ENCODE measurements around the gene DCAF6.

DCAF6 gene

GRCh38 chr1:168085401-168085872 is 149.0 kb downstream of the DCAF6 start:
- Histone ChIP-seq H3K9me3 (no peaks in the 10 kb centered on the region), H3K4me3 (ENCODE audit: low read depth in 1 of 2, low read length in 1 of 2) (no peak overlapping the region), H3K4me1 (ENCODE audit: control insufficient read depth in 1 of 2, insufficient read depth in 1 of 2, low read depth in 1 of 2, low read length in 1 of 2) (peaks cover 3 to 6% of the 10 kb centered on the region in 2 experiments), H3K27me3 (no peaks in the 10 kb centered on the region), H3K36me3 (no peaks in the 10 kb centered on the region), H3K27ac (no peak overlapping the region)
- TF ChIP-seq CTCF (IDR thresholded peaks at IDR 0.05): no peak

- H3K4me3 ChIP-seq (ENCODE audit: low read depth in 1 of 2, low read length in 1 of 2): no peak overlapping the region
- no peaks in the 10 kb centered on the region for H3K27me3 ChIP-seq
- peaks cover 3 to 6% of the 10 kb centered on the region in 2 experiments for H3K4me1 ChIP-seq (ENCODE audit: control insufficient read depth in 1 of 2, insufficient read depth in 1 of 2, low read depth in 1 of 2, low read length in 1 of 2)
- H3K9me3 ChIP-seq: no peaks in the 10 kb centered on the region
- no peak for TF ChIP-seq CTCF (IDR thresholded peaks at IDR 0.05)
- H3K36me3 ChIP-seq: no peaks in the 10 kb centered on the region
- H3K27ac ChIP-seq: no peak overlapping the region
Observed at GRCh38 chr1:168086438-168086837, 150.0 kb downstream of the DCAF6 start.

GRCh38 chr1:168087696-168088095 is 151.2 kb downstream of the DCAF6 start:
- Histone ChIP-seq H3K9me3 (no peaks in the 10 kb centered on the region), H3K4me1 (ENCODE audit: control insufficient read depth in 1 of 2, insufficient read depth in 1 of 2, low read depth in 1 of 2, low read length in 1 of 2) (peaks cover 3 to 6% of the 10 kb centered on the region in 2 experiments), H3K4me3 (ENCODE audit: low read depth in 1 of 2, low read length in 1 of 2) (no peak overlapping the region), H3K27ac (no peak overlapping the region), H3K27me3 (no peaks in the 10 kb centered on the region), H3K36me3 (no peaks in the 10 kb centered on the region)
- TF ChIP-seq CTCF (IDR thresholded peaks at IDR 0.05): no peak

- H3K36me3 ChIP-seq: no peaks in the 10 kb centered on the region
Observed at GRCh38 chr1:168088511-168089325, 152.2 kb downstream of the DCAF6 start.

GRCh38 chr1:168089326-168089978 is 153.0 kb downstream of the DCAF6 start:
- H3K27me3 ChIP-seq: no peaks in the 10 kb centered on the region
- no peak overlapping the region for H3K4me3 ChIP-seq (ENCODE audit: low read depth in 1 of 2, low read length in 1 of 2)
- no peak for TF ChIP-seq CTCF (IDR thresholded peaks at IDR 0.05)
- no peak overlapping the region for H3K27ac ChIP-seq
- H3K36me3 ChIP-seq: no peaks in the 10 kb centered on the region
- peaks cover 3 to 6% of the 10 kb centered on the region in 2 experiments for H3K4me1 ChIP-seq (ENCODE audit: control insufficient read depth in 1 of 2, insufficient read depth in 1 of 2, low read depth in 1 of 2, low read length in 1 of 2)
- no peaks in the 10 kb centered on the region for H3K9me3 ChIP-seq

More at GRCh38 chr1:168088511-168089325, 152.2 kb downstream of the DCAF6 start:
- Histone ChIP-seq H3K4me3 (ENCODE audit: low read depth in 1 of 2, low read length in 1 of 2) (no peak overlapping the region), H3K9me3 (no peaks in the 10 kb centered on the region), H3K27me3 (no peaks in the 10 kb centered on the region), H3K4me1 (ENCODE audit: control insufficient read depth in 1 of 2, insufficient read depth in 1 of 2, low read depth in 1 of 2, low read length in 1 of 2) (peaks cover 3 to 6% of the 10 kb centered on the region in 2 experiments), H3K27ac (no peak overlapping the region)
- no peak for TF ChIP-seq CTCF (IDR thresholded peaks at IDR 0.05)

All from neutrophil (primary cell).